Heart left ventricle (tissue), 13 donors: ENCODE data around the gene VSTM2L.

Experiments
- CTCF ChIP-seq, 12 donors: fragments of 200-600 bp; sonication (generic) in 4 of 12; IDR thresholded peaks; one replicate each; pipeline versions ENCODE4 v1.5.0 to v1.8.0; 2018 to 2022; ENCODE audit warnings: antibody characterized with exemption in 12 of 12, mild to moderate bottlenecking in 5 of 12
- POLR2A ChIP-seq, 2 donors: fragments of 450-650 bp; IDR thresholded peaks; one replicate each; pipeline ENCODE4 v1.6.1; 2017; ENCODE audit warnings: antibody characterized with exemption in 2 of 2, mild to moderate bottlenecking in 2 of 2, moderate library complexity in 2 of 2
- donor health status: ischemic (EF 13 %, LVEDD 7.1; RV severe dilation, severe dysfunction).
- donor health status: DM: no; HTN: yes; CAD: no.
- donor health status: DM: no; HTN: no; CAD: no.
- donor health status: ischemic (EF 25% LVEDD 6.9; RV normal size, moderate dysfunction).
- donor health status: ischemic (EF 25% LVEDD 5.7; RV mildly dilated, moderate dysfunction).
- donor health status: ischemic (EF 35%, LVEDD 5.7; RV mildly dilated, moderate dysfunction).
- donor health status: nonischemic (EF 11% LVEDD 7.7; RV severe dilation, severe dysfunction).
- donor health status: DM: yes; HTN: yes; CAD: no.
- donor health status: PGD.
- donor health status: ischemic (EF 29% LVEDD 5.4; RV normal size, mild dysfunction).
- donor health status: nonischemic (EF 23%, LVEDD 6.1; RV moderate dilation, normal function).

- TF ChIP-seq CTCF (IDR thresholded peaks at IDR 0.05) = no peak
- TF ChIP-seq POLR2A (IDR thresholded peaks at IDR 0.05) = no peak
Observed at GRCh38 chr20:37875460-37876175, 27.3 kb upstream of the VSTM2L start.
